H9 (cell line): ENCODE results near the gene VWC2L. TPM values are rescaled to one million over a fixed set of nuclear protein-coding genes. Genes with fewer than 3 reads are reported as not detected.

ENCODE experiments used
- DNase-seq: peaks from one replicate; pipeline ENCODE4 v3.0.0-alpha.2; 2017
- H2AFZ ChIP-seq: one replicate; pipeline ENCODE4 v1.6.1; 2013; ENCODE audit warnings: mild to moderate bottlenecking, low read length, control low read depth, moderate library complexity
- H2AK5ac ChIP-seq: 2 replicates; pipeline ENCODE4 v1.6.1; 2013; ENCODE audit warnings: low read length, control low read depth, mixed read lengths; ENCODE audit not compliant: insufficient read length
- H2BK120ac ChIP-seq: one replicate; pipeline ENCODE4 v1.6.1; 2013; ENCODE audit warnings: low read depth, mild to moderate bottlenecking, low read length, control low read depth, inconsistent platforms; ENCODE audit not compliant: poor library complexity, severe bottlenecking
- H2BK12ac ChIP-seq: 2 replicates; pipeline ENCODE4 v1.6.1; 2013; ENCODE audit warnings: low read length, control low read depth, mixed read lengths, low read depth; ENCODE audit not compliant: insufficient read length
- H2BK15ac ChIP-seq: 2 replicates; pipeline ENCODE4 v1.6.1; 2013; ENCODE audit warnings: low read depth, low read length, control low read depth
- H2BK20ac ChIP-seq: one replicate; pipeline ENCODE4 v1.6.1; 2013; ENCODE audit warnings: low read depth, mild to moderate bottlenecking, low read length, control low read depth, inconsistent platforms; ENCODE audit not compliant: poor library complexity, severe bottlenecking
- H2BK5ac ChIP-seq: 2 replicates; pipeline ENCODE4 v1.6.1; 2013; ENCODE audit warnings: low read length, control low read depth, mixed read lengths; ENCODE audit not compliant: insufficient read length
- H3K14ac ChIP-seq: 2 replicates; pipeline ENCODE4 v1.6.1; 2013; ENCODE audit warnings: low read length, control low read depth; ENCODE audit not compliant: insufficient read depth
- H3K18ac ChIP-seq: 2 replicates; pipeline ENCODE4 v1.6.1; 2013; ENCODE audit warnings: low read depth, mild to moderate bottlenecking, mixed read lengths, low read length, control low read depth; ENCODE audit not compliant: insufficient read length
- H3K23ac ChIP-seq: 2 replicates; pipeline ENCODE4 v1.6.1; 2013; ENCODE audit warnings: low read length, control low read depth, mixed read lengths, low read depth; ENCODE audit not compliant: insufficient read length
- H3K23me2 ChIP-seq: 2 replicates; pipeline ENCODE4 v1.6.1; 2013; ENCODE audit warnings: low read depth, mild to moderate bottlenecking, mixed read lengths, low read length, control low read depth; ENCODE audit not compliant: insufficient read length, poor library complexity, severe bottlenecking
- H3K27ac ChIP-seq: 2 replicates; pipeline ENCODE4 v1.5.1; 2013; ENCODE audit warnings: low read length, control low read depth, mixed read lengths, low read depth; ENCODE audit not compliant: insufficient read length
- H3K27me3 ChIP-seq: 2 replicates; pipeline ENCODE4 v1.6.1; 2013; ENCODE audit warnings: low read length, control low read depth, inconsistent platforms; ENCODE audit not compliant: insufficient read depth
- H3K4ac ChIP-seq: 2 replicates; pipeline ENCODE4 v1.6.1; 2013; ENCODE audit warnings: low read depth, mild to moderate bottlenecking, control low read depth, inconsistent platforms, low read length, moderate library complexity
- H3K4me1 ChIP-seq: 2 replicates; pipeline ENCODE4 v1.6.1; 2013; ENCODE audit warnings: low read length, control low read depth, inconsistent platforms; ENCODE audit not compliant: insufficient read depth
- H3K4me2 ChIP-seq: 2 replicates; pipeline ENCODE4 v1.6.1; 2013; ENCODE audit warnings: low read length, control low read depth, mixed read lengths; ENCODE audit not compliant: insufficient read length, insufficient read depth
- H3K56ac ChIP-seq: 2 replicates; pipeline ENCODE4 v1.6.1; 2013; ENCODE audit warnings: low read depth, mild to moderate bottlenecking, mixed read lengths, low read length, control low read depth; ENCODE audit not compliant: insufficient read length
- H3K79me1 ChIP-seq: 2 replicates; pipeline ENCODE4 v1.6.1; 2013; ENCODE audit warnings: low read depth, mild to moderate bottlenecking, moderate library complexity, low read length, control low read depth, inconsistent platforms; ENCODE audit not compliant: insufficient read depth, poor library complexity, severe bottlenecking
- H3K79me2 ChIP-seq: 2 replicates; pipeline ENCODE4 v1.6.1; 2013; ENCODE audit warnings: low read length, control low read depth, inconsistent platforms; ENCODE audit not compliant: insufficient read depth
- H3K9ac ChIP-seq: 2 replicates; pipeline ENCODE4 v1.6.1; 2013; ENCODE audit warnings: low read length, control low read depth, mixed read lengths; ENCODE audit not compliant: insufficient read length; ENCODE audit errors: extremely low read depth
- H3K9me3 ChIP-seq: one replicate; pipeline ENCODE4 v1.6.1; 2013; ENCODE audit warnings: low read depth, low read length, inconsistent platforms; ENCODE audit not compliant: control insufficient read depth
- H3T11ph ChIP-seq: one replicate; pipeline ENCODE4 v1.6.1; 2013; ENCODE audit warnings: mild to moderate bottlenecking, low read length, control low read depth, inconsistent platforms
- H4K20me1 ChIP-seq: one replicate; pipeline ENCODE4 v1.6.1; 2013; ENCODE audit not compliant: control insufficient read depth, insufficient read length, insufficient read depth
- H4K5ac ChIP-seq: 2 replicates; pipeline ENCODE4 v1.6.1; 2013; ENCODE audit warnings: low read depth, mild to moderate bottlenecking, mixed read lengths, low read length, control low read depth; ENCODE audit not compliant: insufficient read length
- H4K8ac ChIP-seq: replicated peaks from 2 replicates; pipeline ENCODE4 v1.6.1; 2013; ENCODE audit warnings: low read length, control low read depth, mixed read lengths, low read depth; ENCODE audit not compliant: insufficient read length
- H4K91ac ChIP-seq: 2 replicates; pipeline ENCODE4 v1.6.1; 2013; ENCODE audit warnings: low read depth, mild to moderate bottlenecking, moderate library complexity, mixed read lengths, low read length, control low read depth; ENCODE audit not compliant: insufficient read length
- H3K27ac Mint-ChIP-seq, 3 experiments: 2 replicates in 2 of 3; 3 replicates in 1 of 3; pipeline ENCODE4 v1.8.0; 2020 to 2021; ENCODE audit warnings: mixed read lengths in 3 of 3, mild to moderate bottlenecking in 1 of 3, moderate library complexity in 1 of 3
- H3K27me3 Mint-ChIP-seq: 2 replicates; pipeline ENCODE4 v1.8.0; 2021; ENCODE audit warnings: low read depth, mild to moderate bottlenecking, moderate library complexity, mixed read lengths
- H3K36me3 Mint-ChIP-seq, 3 experiments: 2 replicates in 2 of 3; 3 replicates in 1 of 3; pipeline ENCODE4 v1.8.0; 2020 to 2021; ENCODE audit warnings: low read depth in 3 of 3, mixed read lengths in 3 of 3; ENCODE audit not compliant: insufficient read depth in 1 of 3
- H3K4me1 Mint-ChIP-seq, 2 experiments: 2 replicates each; pipeline ENCODE4 v1.8.0; 2020; ENCODE audit warnings: mixed read lengths in 2 of 2
- H3K4me3 Mint-ChIP-seq, 2 experiments: 2 replicates in 1 of 2; 3 replicates in 1 of 2; pipeline ENCODE4 v1.8.0; 2020 to 2021; ENCODE audit warnings: mild to moderate bottlenecking in 2 of 2, mixed read lengths in 2 of 2, moderate library complexity in 1 of 2
- H3K9me3 Mint-ChIP-seq, 2 experiments: 2 replicates in 1 of 2; 3 replicates in 1 of 2; pipeline ENCODE4 v1.8.0; 2020; ENCODE audit warnings: mild to moderate bottlenecking in 2 of 2, mixed read lengths in 2 of 2, moderate library complexity in 1 of 2
- CTCF ChIP-seq: fragments of 200-600 bp; sonication (generic); conservative IDR thresholded peaks from 3 replicates; pipeline ENCODE4 v1.8.0; 2021; ENCODE audit warnings: antibody characterized with exemption, mild to moderate bottlenecking
- WGBS: extraction: QIAGEN DNeasy Blood & Tissue Kit; methylation state at CpG from one replicate; pipeline ENCODE4 v1.1.7; 2013; ENCODE audit warnings: missing lambda C conversion rate, low lambda C conversion rate, mixed read lengths; ENCODE audit not compliant: insufficient read length; ENCODE audit errors: extremely low coverage; 5-methylcytosine and 5-hydroxymethylcytosine counted together
- total RNA-seq: library from RNA; stranded (reverse); gene quantifications from 2 replicates; pipeline ENCODE4 v1.2.1, GENCODE V29; 2021

The VWC2L gene
- total RNA-seq, 1 experiment from 2014 or later, result not detected

GRCh38 chr2:214542866-214543265 is 132.0 kb downstream of the VWC2L start:
- H4K20me1 ChIP-seq, result no peaks in the 10 kb centered on the region
- H3K79me1 ChIP-seq, result no peaks in the 10 kb centered on the region
- no peak overlapping the region for H2BK15ac ChIP-seq
- no peaks in the 10 kb centered on the region for H3K27me3 Mint-ChIP-seq
- H2AK5ac ChIP-seq, result no peak overlapping the region
- no peaks in the 10 kb centered on the region for H3K23me2 ChIP-seq
- no peak overlapping the region for H2BK20ac ChIP-seq
- no peak overlapping the region for H2BK5ac ChIP-seq
- no peak overlapping the region for H3T11ph ChIP-seq
- no peak overlapping the region for H3K18ac ChIP-seq
- H3K9me3 ChIP-seq, result no peaks in the 10 kb centered on the region
- no peaks in the 10 kb centered on the region; the same call in 1 of the 2 replicates for H3K4me1 ChIP-seq
- DNase-seq, result no peak
- H3K14ac ChIP-seq, result no peak overlapping the region
- H2AFZ ChIP-seq, result no peak overlapping the region
- no peak for TF ChIP-seq CTCF
- no peak overlapping the region for H4K91ac ChIP-seq
- no CpG with 5 or more reads among the region's 1 CpG for WGBS
- H2BK120ac ChIP-seq, result no peak overlapping the region
- H3K4ac ChIP-seq, result no peak overlapping the region
- H2BK12ac ChIP-seq, result no peak overlapping the region
- peaks cover 7% of the 10 kb centered on the region in 2 experiments for H3K4me1 Mint-ChIP-seq
- no peaks in the 10 kb centered on the region for H3K36me3 Mint-ChIP-seq
- H3K27me3 ChIP-seq, result no peaks in the 10 kb centered on the region
- H3K56ac ChIP-seq, result no peak overlapping the region
- no peak overlapping the region for H3K9ac ChIP-seq
- H3K4me2 ChIP-seq, result no peak overlapping the region
- H3K27ac ChIP-seq, result no peak overlapping the region
- H4K5ac ChIP-seq, result no peak overlapping the region
- no peak overlapping the region for H3K4me3 Mint-ChIP-seq
- H3K23ac ChIP-seq, result no peak overlapping the region
- no peak overlapping the region for H4K8ac ChIP-seq
- no peak overlapping the region for H3K27ac Mint-ChIP-seq
- no peaks in the 10 kb centered on the region for H3K79me2 ChIP-seq
- no peaks in the 10 kb centered on the region for H3K9me3 Mint-ChIP-seq
